HG03175 (cell line): ENCODE measurements around the gene MASP1.
A peak's percentile ranks its signal among the peaks of the same experiment; 100 is the strongest.

ENCODE experiments used
- ATAC-seq: cut with Tn5 transposase; IDR thresholded peaks from one replicate; pipeline ENCODE4 v1.9.1; 2021; ENCODE audit warnings: mild to moderate bottlenecking, moderate library complexity; ENCODE audit not compliant: unreplicated experiment

MASP1 gene, protein sequence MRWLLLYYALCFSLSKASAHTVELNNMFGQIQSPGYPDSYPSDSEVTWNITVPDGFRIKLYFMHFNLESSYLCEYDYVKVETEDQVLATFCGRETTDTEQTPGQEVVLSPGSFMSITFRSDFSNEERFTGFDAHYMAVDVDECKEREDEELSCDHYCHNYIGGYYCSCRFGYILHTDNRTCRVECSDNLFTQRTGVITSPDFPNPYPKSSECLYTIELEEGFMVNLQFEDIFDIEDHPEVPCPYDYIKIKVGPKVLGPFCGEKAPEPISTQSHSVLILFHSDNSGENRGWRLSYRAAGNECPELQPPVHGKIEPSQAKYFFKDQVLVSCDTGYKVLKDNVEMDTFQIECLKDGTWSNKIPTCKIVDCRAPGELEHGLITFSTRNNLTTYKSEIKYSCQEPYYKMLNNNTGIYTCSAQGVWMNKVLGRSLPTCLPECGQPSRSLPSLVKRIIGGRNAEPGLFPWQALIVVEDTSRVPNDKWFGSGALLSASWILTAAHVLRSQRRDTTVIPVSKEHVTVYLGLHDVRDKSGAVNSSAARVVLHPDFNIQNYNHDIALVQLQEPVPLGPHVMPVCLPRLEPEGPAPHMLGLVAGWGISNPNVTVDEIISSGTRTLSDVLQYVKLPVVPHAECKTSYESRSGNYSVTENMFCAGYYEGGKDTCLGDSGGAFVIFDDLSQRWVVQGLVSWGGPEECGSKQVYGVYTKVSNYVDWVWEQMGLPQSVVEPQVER

DNA sequence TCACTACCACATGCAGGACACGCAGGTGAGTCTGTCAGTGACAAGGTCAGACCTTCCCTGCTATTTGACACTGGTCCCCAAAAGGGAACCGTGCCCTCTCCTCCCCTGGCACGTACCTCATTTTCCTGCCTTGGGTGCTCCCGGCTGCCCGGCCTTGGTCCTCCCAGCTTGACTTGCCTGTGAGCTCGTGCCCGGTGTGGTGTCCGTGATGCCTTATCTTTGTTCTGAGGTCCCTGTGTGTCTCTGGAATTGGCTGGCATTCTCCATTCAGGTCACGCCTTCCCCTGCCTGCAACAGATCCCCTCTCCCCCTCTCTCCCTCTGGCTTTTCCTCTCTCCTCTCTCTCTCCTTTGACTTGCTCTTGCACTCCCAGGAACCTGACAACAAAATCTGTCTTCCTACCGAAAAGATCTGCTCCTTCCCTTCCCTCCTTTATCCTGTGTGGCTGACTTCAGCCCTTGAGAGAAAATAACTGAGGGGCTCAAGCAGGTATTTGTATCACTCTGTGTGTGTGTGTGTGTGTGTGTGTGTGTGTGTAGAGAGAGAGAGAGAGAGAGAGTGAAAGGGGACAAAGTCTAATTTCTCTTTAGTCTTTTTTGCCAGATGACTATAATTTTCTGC is at the start of gene MASP1:
Gene MASP1, minus strand, starts transcription at position 226 of the 621 bp plus-strand sequence. Its CDS starts 105 bp downstream, at position 121.
- no peak for ATAC-seq

- no peak for ATAC-seq
Observed at GRCh38 chr3:187340578-187340977, 49.0 kb upstream of the MASP1 start.

- no peak for ATAC-seq
Observed at GRCh38 chr3:187336322-187336721, 44.8 kb upstream of the MASP1 start.

DNA sequence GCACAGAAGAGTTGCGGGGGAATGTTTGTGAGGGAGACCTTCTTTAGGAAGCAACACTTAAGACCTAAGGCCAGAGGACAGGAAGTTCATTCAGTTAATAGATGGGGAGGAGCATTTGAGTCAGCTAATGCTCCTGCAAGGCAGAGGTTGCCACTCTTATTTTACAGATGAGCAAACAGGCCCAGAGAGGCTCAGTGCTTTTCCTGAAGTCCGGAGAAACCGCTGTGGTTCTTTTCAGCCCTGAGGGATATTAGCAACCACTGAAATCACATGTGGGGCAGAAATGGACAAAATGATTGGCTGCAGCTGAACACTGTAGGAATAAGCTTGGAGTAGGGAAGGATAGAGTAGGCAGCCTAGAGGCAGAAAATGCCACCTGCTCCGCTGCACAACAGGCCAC is 43.4 kb upstream of the MASP1 start:
- ATAC-seq = no peak

- ATAC-seq = no peak
Observed at GRCh38 chr3:187328691-187329090, 37.2 kb upstream of the MASP1 start.

- ATAC-seq = no peak
Observed at GRCh38 chr3:187327845-187328244, 36.3 kb upstream of the MASP1 start.

DNA sequence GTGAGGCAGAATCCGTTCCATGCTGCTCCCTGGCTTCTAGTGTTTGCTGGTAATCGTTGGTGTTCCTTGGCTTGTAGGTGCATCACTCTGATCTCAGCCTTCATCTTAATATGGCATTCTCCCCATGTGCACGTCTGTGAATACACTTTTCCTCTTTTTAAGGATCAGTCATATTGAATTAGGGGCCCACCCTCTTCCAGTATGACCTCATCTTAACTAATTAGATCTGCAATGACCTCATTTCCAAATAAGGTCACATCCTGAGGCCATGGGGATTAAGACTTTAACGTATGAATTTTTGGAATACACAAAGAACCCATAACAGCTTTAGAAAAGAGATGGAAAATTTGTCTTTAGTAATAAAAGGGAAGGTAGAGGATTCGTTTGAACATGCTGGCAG is 34.1 kb upstream of the MASP1 start:
- ATAC-seq = no peak

GRCh38 chr3:187323091-187323490 is 31.6 kb upstream of the MASP1 start:
- no peak for ATAC-seq

- ATAC-seq = no peak
Observed at GRCh38 chr3:187322291-187322690, 30.8 kb upstream of the MASP1 start.

DNA sequence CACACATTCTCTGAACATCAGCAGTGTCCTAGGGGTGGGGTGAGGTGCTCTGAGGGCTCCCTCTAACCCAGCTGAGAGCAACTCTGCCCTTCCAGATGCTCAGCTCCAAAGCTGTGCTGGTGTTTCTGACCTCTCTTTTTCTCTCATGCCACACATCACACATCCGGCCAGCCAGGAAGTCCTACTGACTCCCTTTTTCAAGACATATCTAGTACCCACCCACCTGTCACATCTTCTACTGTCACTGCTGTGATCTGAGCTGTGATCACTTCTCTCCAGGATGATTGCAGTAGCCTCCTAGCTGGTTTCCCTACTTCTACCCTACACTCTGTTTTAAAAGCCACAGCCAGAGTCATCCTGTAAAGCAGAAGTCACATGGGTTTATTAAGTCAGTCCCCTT is 30.2 kb upstream of the MASP1 start:
- no peak for ATAC-seq

DNA sequence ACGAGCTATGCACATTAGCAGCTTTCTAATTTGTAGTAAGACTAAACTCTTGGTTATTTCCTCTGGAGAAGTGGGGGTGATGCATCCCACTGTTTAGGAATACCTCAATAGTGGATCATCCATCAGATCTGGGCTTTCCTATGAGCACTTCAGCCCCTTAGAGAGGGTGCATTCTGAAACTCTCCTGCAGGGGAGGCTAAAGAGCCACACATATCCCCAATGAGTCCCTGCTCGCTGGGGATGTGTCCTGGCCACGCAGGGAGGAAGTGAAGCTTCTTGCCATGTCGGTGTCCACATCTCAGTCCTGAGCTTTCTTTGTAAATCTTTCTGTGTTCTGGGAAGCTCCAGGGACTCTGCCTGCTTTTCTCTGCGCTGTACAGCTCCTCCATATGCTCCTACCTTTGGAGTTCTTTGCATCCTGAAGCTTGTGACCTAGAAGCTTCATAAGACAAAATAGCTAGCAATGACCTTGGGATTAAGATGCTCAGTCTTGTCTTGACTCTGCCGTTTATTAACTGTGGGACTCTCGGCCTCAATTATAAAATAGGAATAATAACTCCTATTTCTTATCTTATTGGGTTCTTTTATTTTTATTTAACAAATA is 28.3 kb upstream of the MASP1 start:
- ATAC-seq = peak; percentile 74

GRCh38 chr3:187318819-187319616 is 27.5 kb upstream of the MASP1 start:
- no peak for ATAC-seq

DNA sequence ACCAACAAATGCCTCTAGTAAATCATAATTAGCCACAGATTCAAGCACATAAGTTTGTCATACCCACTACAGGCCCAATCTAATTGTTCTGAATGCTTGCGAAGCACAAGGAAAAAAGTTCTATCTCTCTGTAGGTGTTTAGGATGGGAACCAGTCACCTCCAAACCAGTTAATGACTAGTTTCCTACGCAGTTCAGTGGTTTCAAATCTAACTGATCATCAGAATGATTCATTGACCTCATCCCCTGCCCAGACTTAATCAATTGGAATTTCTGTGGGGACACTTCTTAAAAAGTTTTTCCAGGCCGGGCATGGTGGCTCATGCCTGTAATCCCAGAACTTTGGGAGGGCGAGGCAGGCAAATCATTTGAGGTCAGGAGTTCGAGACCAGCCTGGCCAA is 24.3 kb upstream of the MASP1 start:
- no peak for ATAC-seq

DNA sequence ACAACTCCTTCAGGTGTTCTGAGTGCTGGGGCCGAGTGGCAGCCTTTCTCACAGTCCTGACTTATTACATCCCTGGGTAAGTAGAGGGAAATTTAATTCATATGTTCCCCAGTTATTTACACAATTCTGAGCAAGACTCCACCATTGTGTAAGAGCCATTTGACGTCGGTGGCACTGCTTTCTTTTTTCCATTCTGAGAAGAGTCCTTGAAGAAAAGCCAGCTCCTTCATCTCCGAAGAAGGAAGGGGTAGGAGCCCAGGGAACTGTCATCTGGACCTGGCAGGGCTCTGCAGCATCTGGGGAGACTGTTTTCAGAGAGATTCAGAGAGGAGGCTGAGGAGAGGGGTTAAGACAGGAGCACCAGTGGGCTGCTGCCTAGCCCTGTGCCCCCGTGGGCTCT is 22.6 kb upstream of the MASP1 start:
- ATAC-seq = no peak

DNA sequence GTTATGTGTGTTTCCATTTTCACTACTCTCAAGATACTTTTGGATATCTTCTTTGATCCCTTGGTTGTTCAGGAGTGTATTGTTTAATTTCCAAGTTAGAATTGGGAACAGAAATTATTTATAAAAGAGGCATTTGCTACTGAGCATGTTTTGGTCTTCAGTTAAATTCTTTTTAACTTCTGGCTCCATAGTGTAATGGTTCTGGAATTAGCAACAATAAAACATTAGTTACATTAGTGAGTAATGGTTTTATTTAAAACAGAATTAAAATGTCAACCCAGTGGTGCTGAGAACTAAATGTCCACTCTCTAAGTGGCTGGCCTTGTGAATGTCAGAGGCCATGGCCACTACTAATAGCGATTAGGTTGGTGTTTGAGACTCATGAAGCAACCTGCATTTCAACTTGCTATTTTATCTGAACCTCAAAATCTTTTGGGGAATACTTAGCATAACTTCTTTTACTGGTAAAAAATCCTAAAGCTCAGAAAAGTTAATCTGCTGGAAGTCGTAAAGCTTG is 19.5 kb upstream of the MASP1 start:
- no peak for ATAC-seq

GRCh38 chr3:187310226-187310625 is 18.7 kb upstream of the MASP1 start:
- ATAC-seq = no peak

GRCh38 chr3:187305881-187306280 is 14.3 kb upstream of the MASP1 start:
- ATAC-seq = no peak

GRCh38 chr3:187299611-187300010 is 8.1 kb upstream of the MASP1 start:
- ATAC-seq = no peak

DNA sequence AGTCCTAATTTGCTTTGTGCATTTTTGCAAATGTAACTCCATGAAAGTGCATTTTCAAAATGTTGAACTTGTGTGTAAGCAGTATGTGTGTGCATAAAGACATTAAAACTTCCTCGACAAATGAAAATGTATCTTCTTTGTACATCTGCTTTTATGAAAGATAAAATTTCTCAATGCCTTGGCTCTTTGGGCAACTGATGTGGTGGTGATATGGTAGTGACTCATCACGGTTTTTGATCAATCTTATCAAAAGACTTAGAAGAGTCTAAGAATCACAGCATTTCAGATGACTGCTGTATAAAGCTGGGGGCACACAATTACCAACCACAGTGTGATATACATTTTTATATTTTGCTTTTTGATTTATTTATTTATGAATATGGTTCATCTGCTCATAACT is 5.4 kb upstream of the MASP1 start:
- no peak for ATAC-seq

DNA sequence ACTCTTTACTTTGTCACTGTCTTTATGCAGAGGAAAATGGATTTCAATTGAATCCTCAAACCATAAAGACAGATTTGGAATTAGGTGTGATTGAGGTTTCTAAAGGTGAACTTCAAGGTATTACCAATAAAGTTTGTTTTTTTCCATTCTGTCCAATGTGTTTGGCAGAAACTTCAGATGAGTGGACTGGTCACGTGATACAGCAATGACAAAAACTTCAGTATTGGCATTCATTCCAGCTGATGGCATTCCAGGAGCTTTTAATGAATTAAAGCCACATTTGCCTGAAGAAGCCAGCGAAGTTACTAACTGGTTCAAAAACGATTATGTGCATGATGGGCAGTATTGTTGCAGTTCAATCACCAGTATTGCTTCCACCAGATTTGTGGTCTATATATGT is 4.5 kb upstream of the MASP1 start:
- no peak for ATAC-seq
